KOPT-K1 (cell line): ENCODE data around the gene LAPTM5.

ENCODE experiments used
- H3K27ac ChIP-seq: fragments of 200-600 bp; sonication (generic); 2 replicates; pipeline ENCODE4 v1.5.1; 2016; ENCODE audit warnings: antibody characterized with exemption, mild to moderate bottlenecking, low read depth, low read length; ENCODE audit not compliant: poor library complexity, severe bottlenecking
- H3K36me3 ChIP-seq: fragments of 200-600 bp; sonication (generic); 2 replicates; pipeline ENCODE4 v1.5.1; 2017; ENCODE audit warnings: antibody characterized with exemption, mild to moderate bottlenecking, low read length, moderate library complexity; ENCODE audit not compliant: insufficient read depth
- H3K9me3 ChIP-seq: fragments of 200-600 bp; sonication (generic); 2 replicates; pipeline ENCODE4 v1.5.1; 2017; ENCODE audit warnings: antibody characterized with exemption, low read length, mild to moderate bottlenecking; ENCODE audit not compliant: insufficient read depth, poor library complexity, severe bottlenecking

The LAPTM5 gene

DNA sequence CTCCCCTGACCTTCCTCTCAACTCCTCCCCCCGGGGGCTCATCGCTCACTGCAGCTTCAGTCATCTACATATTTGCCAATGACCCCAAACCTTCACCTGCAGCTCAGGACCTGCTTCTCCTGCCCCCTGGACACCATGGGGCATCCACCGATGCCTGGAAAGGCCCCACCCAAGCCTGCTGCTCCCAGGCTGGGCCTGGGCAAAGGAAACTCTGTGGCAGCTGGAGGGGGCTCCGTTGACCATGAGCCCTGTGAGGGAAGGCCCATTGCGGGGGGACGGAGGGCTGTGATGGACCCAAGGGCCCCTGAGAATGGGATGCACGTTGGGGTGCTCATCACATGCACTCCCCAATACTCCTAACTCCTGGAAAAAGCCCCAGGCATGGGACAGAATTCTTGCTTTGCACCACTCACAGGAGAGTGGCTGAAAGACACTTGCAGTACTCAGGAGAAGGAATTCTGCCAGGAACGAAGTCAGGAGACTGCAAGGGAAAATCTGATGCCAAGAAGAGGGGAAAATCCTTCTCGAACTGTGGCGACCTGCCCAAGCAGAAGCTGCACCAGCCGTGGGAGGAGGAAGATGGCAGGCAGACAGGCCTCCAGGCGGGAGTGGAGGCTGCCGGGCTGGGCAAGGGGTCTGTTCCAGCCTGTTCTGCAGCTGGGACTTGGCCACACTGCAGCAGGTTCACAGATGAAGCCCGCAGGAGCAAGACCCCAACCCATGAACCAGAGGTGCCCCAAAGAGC, 52.6 kb downstream of the LAPTM5 start:
- H3K9me3 ChIP-seq = no peaks in the 10 kb centered on the region
- no peak overlapping the region for H3K27ac ChIP-seq
- no peaks in the 10 kb centered on the region for H3K36me3 ChIP-seq

DNA sequence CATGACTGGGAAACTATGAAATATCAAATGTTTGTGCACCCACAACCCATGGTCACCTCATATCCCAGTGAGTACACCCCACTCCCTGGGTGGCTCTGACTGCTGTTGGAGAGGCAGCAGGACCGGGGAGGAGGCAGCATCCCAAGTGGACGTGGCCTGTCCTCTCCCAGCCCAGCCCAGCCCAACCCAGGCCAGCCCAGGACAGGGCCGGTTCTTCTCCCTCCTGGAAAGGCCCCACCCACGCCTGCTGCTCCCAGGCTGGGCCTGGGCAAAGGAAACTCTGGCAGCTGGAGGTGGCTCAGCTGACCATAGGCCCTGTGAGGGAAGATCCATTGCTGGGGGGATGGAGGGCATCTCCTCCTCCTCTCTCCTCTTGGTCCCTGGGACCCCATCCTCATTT, 53.3 kb downstream of the LAPTM5 start:
- Histone ChIP-seq H3K27ac (no peak overlapping the region), H3K9me3 (no peaks in the 10 kb centered on the region)

DNA sequence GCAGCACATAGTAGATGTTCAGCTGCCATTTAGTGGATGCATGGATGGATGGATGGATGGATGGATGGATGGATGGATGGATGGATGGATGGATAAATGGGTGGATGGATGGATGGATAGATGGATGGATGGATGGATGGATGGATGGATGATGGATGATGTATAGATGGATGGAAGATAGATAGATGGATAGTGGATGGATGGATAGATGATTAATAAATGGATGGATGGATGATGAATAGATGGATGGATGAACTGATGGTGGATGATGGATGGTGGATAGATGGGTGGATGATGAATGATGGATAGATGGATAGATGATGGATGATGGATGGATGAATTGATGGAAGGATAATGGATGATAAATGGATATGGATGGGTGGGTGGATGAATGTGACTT, 54.8 kb downstream of the LAPTM5 start:
- H3K27ac ChIP-seq = no peak overlapping the region
- H3K9me3 ChIP-seq = no peaks in the 10 kb centered on the region
- H3K36me3 ChIP-seq = no peaks in the 10 kb centered on the region

More for the DNA sequence above, 53.3 kb downstream of the LAPTM5 start:
- H3K36me3 ChIP-seq = no peaks in the 10 kb centered on the region

DNA sequence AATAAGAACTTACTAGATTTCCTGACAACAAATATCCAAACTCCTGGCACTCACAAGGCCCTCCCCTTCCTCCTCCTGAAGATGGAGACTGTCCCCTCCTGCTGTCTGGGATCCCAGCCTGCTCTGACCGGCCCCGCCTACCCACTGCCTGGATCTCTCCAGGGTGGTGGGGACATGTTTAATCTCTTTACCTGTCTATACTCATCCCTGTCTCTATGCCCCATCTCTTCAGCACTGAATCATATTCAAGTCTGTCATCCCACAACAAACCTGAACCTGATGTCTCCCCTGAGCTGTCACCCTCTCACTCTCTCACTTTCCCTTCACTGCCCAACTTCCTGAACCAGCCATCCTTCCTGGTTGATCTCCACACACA, 56.3 kb downstream of the LAPTM5 start:
- Histone ChIP-seq H3K36me3 (no peaks in the 10 kb centered on the region), H3K27ac (no peak overlapping the region), H3K9me3 (no peaks in the 10 kb centered on the region)

DNA sequence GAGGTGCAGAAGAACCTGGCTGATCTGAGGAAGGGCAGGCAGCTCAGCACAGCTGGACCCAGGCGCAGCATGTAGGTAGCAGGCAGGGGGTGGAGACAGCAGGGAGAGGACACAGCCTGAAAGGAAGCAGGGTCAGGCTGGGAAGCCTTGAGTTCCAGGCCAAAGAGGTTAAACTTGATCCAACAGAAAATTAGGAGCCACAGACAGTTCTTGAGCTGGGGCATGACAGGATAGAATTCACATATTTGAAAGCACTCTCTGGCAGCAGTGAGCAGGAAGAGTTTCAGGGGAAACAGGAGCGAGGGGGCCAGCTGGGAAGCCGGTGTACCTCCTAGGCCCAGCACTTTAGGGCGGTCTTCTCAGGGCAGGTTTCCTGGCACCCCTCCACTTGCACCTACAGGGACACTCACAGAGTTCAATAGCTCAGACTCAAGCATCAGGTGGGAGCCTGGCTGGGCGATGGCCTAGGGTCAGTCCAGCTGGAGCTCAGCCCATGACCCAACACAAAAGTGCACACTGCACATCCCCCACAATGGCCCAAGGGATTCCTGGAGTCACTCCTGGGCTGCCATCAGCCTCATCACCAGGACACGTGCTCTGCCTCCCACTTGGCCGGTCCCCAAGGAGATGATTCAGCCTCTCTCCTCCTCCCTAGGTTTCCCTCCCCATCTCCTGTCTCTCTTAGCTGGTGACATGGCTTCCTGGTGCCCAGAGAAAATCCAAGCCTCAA, 56.9 kb downstream of the LAPTM5 start:
- H3K36me3 ChIP-seq = no peaks in the 10 kb centered on the region

DNA sequence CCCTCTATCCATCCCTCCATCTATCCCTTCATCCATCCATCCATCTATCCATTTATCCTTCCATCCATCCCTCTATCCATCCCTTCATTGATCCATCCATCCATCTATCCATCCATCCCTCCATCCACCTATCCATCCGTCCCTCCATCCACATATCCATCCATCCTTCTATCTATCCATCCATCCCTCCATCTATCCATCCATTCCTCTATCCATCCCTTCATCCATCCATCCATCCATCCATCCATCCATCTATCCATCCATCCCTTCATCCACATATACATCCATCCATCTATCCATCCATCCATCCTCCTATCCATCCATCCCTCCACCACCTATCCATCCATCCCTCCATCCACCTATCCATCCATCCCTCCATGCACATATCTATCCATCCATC, 57.8 kb downstream of the LAPTM5 start:
- no peaks in the 10 kb centered on the region for H3K36me3 ChIP-seq
- no peak overlapping the region for H3K27ac ChIP-seq
- no peaks in the 10 kb centered on the region for H3K9me3 ChIP-seq

More for the DNA sequence above, 56.9 kb downstream of the LAPTM5 start:
- no peaks in the 10 kb centered on the region for H3K9me3 ChIP-seq
- H3K27ac ChIP-seq = no peak overlapping the region

DNA sequence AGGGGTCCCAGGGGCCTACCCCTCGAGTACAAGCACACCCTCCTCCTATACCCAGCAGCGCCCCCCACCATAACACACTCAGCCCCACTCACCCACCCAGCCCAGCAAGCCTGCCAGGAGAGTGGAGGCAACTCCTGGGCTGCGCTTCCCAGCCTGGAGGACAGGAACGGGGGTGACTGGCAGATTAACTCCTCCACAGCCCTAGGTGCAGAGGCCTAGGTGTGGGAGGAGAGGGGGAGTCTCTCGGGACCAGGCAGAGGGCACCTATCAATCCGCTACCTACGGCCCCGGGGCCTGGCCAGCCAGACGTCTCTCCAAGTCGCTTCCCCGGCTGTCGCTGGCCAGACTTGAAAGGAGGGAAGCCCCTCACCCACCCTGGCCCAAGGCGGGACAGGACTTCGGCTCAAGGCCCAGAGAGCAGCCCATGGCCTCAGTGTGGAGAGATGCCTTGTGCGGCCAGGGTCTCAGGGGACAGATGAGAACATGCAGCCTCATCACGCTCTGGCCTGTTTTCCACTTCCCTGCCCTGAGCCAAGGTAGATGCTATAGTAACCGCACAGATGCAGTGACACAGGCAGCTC, 59.1 kb downstream of the LAPTM5 start:
- no peak overlapping the region for H3K27ac ChIP-seq
- no peaks in the 10 kb centered on the region for H3K36me3 ChIP-seq
- no peaks in the 10 kb centered on the region for H3K9me3 ChIP-seq

DNA sequence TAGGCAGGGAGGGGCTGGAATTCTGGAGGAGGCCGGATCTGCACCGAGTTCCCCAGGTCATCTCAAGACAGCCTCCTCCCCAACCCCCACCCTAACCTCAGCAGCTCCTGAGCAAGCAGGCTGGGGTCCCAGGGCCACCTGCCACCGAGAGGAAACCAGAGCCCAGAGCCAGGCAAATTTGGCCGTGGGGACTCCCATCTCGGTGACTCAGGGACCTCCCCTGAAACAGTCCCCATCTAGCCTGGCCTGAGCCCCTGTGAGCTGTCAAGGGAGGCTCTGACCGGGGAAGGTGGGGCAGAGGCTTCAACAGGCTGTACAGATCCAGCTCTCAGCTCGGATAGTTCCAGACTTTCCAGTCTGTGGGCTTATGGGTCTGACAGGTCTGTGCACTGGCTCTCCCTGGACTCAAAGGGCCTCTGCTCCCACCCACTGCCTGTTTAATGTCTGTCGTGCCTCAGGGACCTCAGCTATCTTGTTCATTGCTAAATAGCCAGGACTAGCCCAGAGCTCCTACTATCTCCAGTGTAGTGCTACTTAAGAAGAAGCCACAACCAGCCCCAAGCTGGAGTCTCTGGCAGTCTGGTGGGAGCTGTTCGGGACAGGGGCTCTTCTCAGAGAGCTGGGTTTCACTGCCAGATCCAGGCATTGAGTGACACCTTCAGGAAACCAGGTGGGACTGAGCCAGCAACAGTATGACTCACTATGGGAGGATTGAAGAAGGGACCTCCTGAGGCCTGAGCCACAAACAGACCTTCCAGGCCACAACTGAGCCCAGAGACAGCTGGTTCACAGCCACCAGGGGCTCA, 59.8 kb downstream of the LAPTM5 start:
- Histone ChIP-seq H3K9me3 (no peaks in the 10 kb centered on the region), H3K27ac (no peak overlapping the region), H3K36me3 (no peaks in the 10 kb centered on the region)

DNA sequence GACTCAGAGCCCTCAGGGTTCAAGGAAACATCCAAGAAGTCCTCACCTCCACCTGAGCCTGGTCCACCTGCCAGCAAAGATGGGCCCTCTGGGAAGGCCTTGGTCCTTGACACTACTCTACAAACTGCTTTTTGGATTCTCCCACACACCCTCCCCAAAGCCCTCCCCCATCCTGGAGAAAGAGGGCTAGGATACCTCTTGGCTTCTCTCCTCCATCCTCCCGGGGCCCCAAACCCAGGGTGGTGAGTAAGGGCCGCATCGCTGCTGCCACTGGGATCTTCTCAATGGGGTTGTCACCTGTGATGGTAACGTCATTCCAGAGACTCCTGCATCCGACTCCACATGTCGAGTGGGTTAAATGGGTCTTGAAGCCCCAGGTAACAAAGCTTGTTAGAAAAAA, 60.7 kb downstream of the LAPTM5 start:
- H3K27ac ChIP-seq = no peak overlapping the region
- H3K9me3 ChIP-seq = no peaks in the 10 kb centered on the region
- H3K36me3 ChIP-seq = no peaks in the 10 kb centered on the region

DNA sequence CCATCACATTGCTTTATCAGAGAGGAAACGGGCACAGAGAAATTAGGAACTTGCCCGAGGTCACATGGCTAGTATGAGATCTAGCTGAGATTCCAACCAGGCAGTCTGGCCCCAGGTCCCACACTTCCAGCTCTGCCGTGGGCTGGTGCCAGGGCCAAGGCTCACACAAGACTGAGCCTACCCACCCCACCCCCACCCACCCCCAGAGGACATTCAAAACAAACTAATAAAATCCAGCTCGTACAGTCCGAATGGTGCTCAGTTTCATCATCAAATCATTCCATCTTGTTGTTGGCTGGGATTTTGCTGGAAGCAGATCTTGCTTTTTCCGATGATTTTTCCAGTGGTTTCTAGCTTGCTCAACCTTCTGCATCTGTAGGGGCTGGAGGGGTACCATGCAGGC, 62.1 kb downstream of the LAPTM5 start:
- Histone ChIP-seq H3K27ac (no peak overlapping the region), H3K36me3 (no peaks in the 10 kb centered on the region), H3K9me3 (no peaks in the 10 kb centered on the region)

DNA sequence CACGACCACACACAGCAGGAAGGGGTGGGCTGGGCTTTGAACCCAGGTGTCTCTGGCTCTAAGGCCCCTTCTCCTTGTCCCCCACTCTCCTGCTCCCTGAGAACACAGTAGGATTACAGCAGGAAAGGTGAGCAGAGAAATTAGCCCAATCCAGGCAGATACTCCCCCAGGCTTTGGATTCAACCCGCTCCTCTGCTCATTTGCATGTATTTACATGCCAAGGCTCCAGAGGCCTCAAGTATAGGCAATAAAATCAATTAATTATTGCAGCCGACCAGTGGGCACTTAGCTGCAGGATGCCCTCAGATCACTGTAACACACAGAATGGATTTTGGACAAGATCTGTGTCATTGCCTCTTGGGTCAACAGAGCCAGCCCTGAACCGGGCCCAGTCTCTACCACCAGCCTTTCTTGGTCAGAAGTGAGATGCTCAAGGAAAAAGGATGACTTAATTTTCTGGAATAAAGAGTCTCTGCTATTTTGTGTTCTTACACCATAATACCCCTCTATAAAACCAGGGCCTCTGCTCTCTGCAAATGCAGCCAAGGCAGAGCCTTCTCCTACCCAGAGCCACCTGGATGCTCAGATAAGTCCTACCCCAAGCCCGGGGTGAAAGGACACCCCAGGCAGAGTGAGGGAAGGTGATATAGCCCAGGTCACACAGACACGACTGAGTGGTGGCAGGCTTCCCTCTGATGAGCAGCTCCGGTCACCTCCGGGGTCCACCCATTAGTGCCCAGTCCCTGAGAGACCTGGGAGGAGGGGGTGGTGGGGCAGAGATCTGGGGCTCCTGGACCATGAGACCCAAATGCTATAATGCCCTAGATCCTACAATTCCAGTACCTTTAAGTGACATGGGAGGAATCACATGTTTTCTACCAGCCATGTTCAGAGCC, 63.0 kb downstream of the LAPTM5 start:
- Histone ChIP-seq H3K9me3 (no peaks in the 10 kb centered on the region), H3K36me3 (no peaks in the 10 kb centered on the region), H3K27ac (no peak overlapping the region)

DNA sequence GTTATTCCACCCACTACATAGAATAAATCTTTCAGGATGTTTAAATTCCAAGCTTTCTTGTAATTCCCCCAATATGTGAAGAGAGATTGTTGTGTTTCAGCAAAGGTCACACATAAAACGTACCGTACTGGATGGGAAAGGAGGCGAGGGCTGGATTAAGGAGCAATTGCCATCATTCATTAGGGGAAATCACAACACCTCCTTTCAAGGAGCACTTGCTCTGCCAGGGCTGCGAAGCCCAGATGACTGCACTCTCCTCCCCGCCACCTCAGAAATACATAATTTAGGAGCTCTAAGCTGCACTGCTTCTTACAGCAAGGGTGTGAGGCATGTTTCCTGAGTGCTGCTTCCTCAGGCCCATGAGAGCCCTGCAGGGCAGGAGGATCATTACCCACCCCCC, 63.8 kb downstream of the LAPTM5 start:
- no peaks in the 10 kb centered on the region for H3K9me3 ChIP-seq
- no peaks in the 10 kb centered on the region for H3K36me3 ChIP-seq

DNA sequence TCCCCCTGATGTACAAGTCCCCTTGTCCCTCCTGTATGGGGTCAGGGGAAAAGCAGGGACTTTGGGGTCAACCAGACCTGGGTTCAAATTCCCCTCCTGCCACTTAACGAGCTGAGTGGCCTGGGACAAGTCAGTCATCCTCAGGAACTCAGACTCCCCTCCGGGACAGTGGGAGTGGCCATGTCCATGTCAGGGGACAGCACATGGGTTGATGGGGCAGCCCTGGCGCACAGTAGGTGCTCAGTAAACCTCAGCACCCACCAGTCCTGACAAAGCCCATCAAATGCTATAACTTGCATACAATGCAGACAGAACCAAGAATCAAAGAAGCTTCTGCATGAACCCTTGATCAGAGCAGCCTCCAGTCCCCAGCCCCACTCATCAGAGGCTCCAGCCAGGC, 64.2 kb downstream of the LAPTM5 start:
- Histone ChIP-seq H3K9me3 (no peaks in the 10 kb centered on the region), H3K27ac (no peak overlapping the region), H3K36me3 (no peaks in the 10 kb centered on the region)

More for the DNA sequence above, 63.8 kb downstream of the LAPTM5 start:
- no peak overlapping the region for H3K27ac ChIP-seq

DNA sequence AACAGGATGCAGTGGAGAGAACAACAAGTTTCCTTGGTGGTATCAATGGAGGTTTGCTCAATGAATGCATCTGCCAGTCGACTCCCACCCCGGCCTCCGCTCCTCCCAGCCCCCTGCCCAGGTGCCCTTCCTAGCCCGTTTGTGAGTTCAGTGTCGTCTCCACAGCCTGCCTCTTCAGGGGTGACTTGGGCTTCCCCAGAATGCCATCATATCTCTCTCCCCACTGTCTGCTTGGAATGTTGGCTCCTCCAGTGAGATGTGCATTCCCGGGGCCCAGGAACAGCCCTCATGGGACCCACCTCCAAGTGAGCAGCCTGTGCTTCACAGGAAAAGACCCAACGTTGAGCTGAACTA, 64.6 kb downstream of the LAPTM5 start:
- Histone ChIP-seq H3K27ac (no peak overlapping the region), H3K36me3 (no peaks in the 10 kb centered on the region), H3K9me3 (no peaks in the 10 kb centered on the region)
